Measurements from ENCODE around the gene RAB3B. TPM values are rescaled to one million over a fixed set of nuclear protein-coding genes. Genes with fewer than 3 reads are reported as not detected.

RAB3B gene
- total and polyA plus RNA-seq, 2 of the 4 experiments (the other 2 are of a cell fraction), result 33.6 to 78.5 TPM

GRCh38 chr1:51964309-51964696 lies 26.2 kb downstream of the RAB3B start:
- Histone ChIP-seq H4K20me1 (ENCODE audit: insufficient read depth, low read length) (no peaks in the 10 kb centered on the region), H2BK120ac (ENCODE audit: low read depth, low read length) (no peak overlapping the region), H3K9me1 (ENCODE audit: insufficient read depth, low read length) (peaks cover 9% of the 10 kb centered on the region), H3K9ac (ENCODE audit: low read depth, low read length) (no peak overlapping the region), H3K79me1 (ENCODE audit: low read depth in 1 of 2, low read length in 2 of 2) (peaks cover 58 to 82% of the 10 kb centered on the region in 2 experiments), H3K27ac (ENCODE audit: insufficient read depth, low read length) (no peak overlapping the region), H3K4ac (ENCODE audit: low read depth, low read length) (no peak overlapping the region), H2BK5ac (ENCODE audit: low read depth, low read length, poor library complexity, severe bottlenecking) (peak overlapping the region; percentile 85), H3K18ac (ENCODE audit: low read depth, low read length) (peak overlapping the region; percentile 42; the same call in 1 of the 2 replicates), H4K5ac (ENCODE audit: low read depth, low read length) (peak overlapping the region; percentile 42; the same call in 1 of the 2 replicates), H2AFZ (replicated peaks; ENCODE audit: low read length, poor library complexity) (no peak overlapping the region), H2AK9ac (replicated peaks; ENCODE audit: low read depth, low read length, poor library complexity) (no peak overlapping the region), H3K23ac (ENCODE audit: low read depth, low read length) (0 out of 2 replicates have a peak overlapping the region, but pooled peaks have one; percentile 6), H3K14ac (replicated peaks; ENCODE audit: low read depth, low read length) (peak overlapping the region; percentile 11), H2BK20ac (ENCODE audit: low read depth, low read length) (no peak overlapping the region), H3K56ac (ENCODE audit: extremely low read depth, insufficient read depth, low read length) (no peak overlapping the region), H3K4me2 (ENCODE audit: low read depth, low read length) (no peak overlapping the region), H2AK5ac (ENCODE audit: low read depth, low read length) (peak overlapping the region; percentile 6; the same call in 1 of the 2 replicates), H4K8ac (ENCODE audit: low read depth in 2 of 2, low read length in 2 of 2) (peak overlapping the region in 1 of 2 experiments; percentile 77; a peak in 2 of 4 replicates), H3K9me3 (ENCODE audit: control insufficient read depth, insufficient read depth, low read length) (peaks cover 2% of the 10 kb centered on the region; the same call in 1 of the 2 replicates), H3K4me1 (ENCODE audit: control insufficient read depth, insufficient read depth, low read length) (peaks cover 14% of the 10 kb centered on the region), H2BK15ac (ENCODE audit: low read depth, low read length) (no peak overlapping the region), H3K36me3 (ENCODE audit: control insufficient read depth, insufficient read depth, low read length) (peaks cover 15% of the 10 kb centered on the region), H3K4me3 (ENCODE audit: insufficient read depth, low read depth, low read length) (no peak overlapping the region), H3K27me3 (ENCODE audit: control insufficient read depth, insufficient read depth, low read length) (no peaks in the 10 kb centered on the region), H4K91ac (ENCODE audit: insufficient read depth, low read depth, low read length) (no peak overlapping the region)
- ATAC-seq (ENCODE audit: low read depth) (no peak), DNase-seq (no peak)
- 89% methylated on average over 4 of the region's 4 CpGs; no CpG with 5 or more reads in 1 of the 2 experiments for WGBS, 2 experiments (ENCODE audit: extremely low coverage in 2 of 2, insufficient read length in 1 of 2)
- TF ChIP-seq SMC3 (IDR thresholded peaks at IDR 0.05; ENCODE audit: low read depth, low read length) (no peak), MXI1 (IDR thresholded peaks at IDR 0.05; ENCODE audit: borderline replicate concordance, low read depth, low read length) (no peak), CTCF (conservative IDR thresholded peaks at IDR 0.05; ENCODE audit: low read depth, low read length) (no peak), BHLHE40 (IDR thresholded peaks at IDR 0.05; ENCODE audit: low read depth, low read length) (no peak), RCOR1 (IDR thresholded peaks at IDR 0.05; ENCODE audit: insufficient replicate concordance, low read length) (no peak), FOS (IDR thresholded peaks at IDR 0.05; ENCODE audit: low read depth, low read length) (no peak), RFX5 (IDR thresholded peaks at IDR 0.05; ENCODE audit: low read depth, low read length) (no peak), NFE2L2 (IDR thresholded peaks at IDR 0.05; ENCODE audit: low read depth, low read length) (no peak), MAZ (IDR thresholded peaks at IDR 0.05; ENCODE audit: borderline replicate concordance, low read depth, low read length) (no peak), RAD21 (IDR thresholded peaks at IDR 0.05; ENCODE audit: low read length) (no peak), CHD1 (IDR thresholded peaks at IDR 0.05; ENCODE audit: low read depth, low read length) (no peak), MAFK (IDR thresholded peaks at IDR 0.05; ENCODE audit: low read depth, low read length) (no peak), CEBPB (IDR thresholded peaks at IDR 0.05; ENCODE audit: low read depth, low read length) (no peak), POLR2A (IDR thresholded peaks at IDR 0.05; ENCODE audit: low read depth, low read length) (no peak), USF2 (IDR thresholded peaks at IDR 0.05; ENCODE audit: low read depth, low read length) (no peak)
- TF ChIP-seq, protein P1, sequence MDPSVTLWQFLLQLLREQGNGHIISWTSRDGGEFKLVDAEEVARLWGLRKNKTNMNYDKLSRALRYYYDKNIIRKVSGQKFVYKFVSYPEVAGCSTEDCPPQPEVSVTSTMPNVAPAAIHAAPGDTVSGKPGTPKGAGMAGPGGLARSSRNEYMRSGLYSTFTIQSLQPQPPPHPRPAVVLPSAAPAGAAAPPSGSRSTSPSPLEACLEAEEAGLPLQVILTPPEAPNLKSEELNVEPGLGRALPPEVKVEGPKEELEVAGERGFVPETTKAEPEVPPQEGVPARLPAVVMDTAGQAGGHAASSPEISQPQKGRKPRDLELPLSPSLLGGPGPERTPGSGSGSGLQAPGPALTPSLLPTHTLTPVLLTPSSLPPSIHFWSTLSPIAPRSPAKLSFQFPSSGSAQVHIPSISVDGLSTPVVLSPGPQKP (IDR thresholded peaks at IDR 0.05; ENCODE audit: borderline replicate concordance, low read depth, low read length), result no peak
- ChIA-PET CTCF (no interaction called here), POLR2A (ENCODE audit: unreplicated experiment) (no interaction called here)
- dilution Hi-C loops (cut with HindIII; ENCODE audit: low sequenced_read_pairs, unreplicated experiment) (no loop called here), in situ Hi-C loops (cut with MboI; ENCODE audit: low sequenced_read_pairs) (no loop called here), intact Hi-C loops (cut with micrococcal nuclease) (no loop called here)
- BruUV-seq (replicated peaks), result no TSS peak

All from IMR-90 (cell line).